Measurements from ENCODE around the gene HSF4.
A peak's percentile ranks its signal among the peaks of the same experiment; 100 is the strongest.

The HSF4 gene

DNA sequence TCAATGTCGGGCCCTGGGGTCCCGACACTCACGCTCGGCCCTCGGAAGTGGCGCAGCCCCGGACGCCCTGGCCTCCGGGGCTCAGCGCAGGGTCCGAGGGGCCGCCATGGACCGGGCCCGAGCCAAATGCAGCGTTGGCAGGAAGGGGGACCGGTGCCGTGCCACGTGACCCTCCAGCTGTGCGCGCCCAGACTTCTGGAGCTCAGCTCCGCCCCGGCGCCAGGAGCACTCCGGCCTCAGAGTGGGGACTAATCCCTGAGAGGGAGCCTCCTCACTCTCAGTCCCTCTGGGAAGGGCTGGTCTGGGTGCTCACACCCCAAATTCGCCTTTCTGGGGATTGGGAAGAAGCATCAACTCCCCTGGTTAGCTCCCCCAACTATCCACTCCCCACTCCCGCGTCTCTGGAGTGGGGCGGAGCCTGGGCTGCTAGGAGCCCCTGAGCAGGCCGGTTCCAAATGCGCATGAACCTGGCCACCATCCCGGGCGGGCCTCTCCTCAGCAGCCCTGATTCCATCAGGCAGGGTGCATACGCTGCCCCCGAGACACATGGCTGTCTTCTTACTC lies 13.6 kb upstream of the HSF4 start, which contains the start of gene B3GNT9:
Gene B3GNT9, minus strand, starts transcription at position 166 of the 564 bp plus-strand sequence. CDS start 513 bp downstream, outside the sequence.
- no peak for DNase-seq

DNA sequence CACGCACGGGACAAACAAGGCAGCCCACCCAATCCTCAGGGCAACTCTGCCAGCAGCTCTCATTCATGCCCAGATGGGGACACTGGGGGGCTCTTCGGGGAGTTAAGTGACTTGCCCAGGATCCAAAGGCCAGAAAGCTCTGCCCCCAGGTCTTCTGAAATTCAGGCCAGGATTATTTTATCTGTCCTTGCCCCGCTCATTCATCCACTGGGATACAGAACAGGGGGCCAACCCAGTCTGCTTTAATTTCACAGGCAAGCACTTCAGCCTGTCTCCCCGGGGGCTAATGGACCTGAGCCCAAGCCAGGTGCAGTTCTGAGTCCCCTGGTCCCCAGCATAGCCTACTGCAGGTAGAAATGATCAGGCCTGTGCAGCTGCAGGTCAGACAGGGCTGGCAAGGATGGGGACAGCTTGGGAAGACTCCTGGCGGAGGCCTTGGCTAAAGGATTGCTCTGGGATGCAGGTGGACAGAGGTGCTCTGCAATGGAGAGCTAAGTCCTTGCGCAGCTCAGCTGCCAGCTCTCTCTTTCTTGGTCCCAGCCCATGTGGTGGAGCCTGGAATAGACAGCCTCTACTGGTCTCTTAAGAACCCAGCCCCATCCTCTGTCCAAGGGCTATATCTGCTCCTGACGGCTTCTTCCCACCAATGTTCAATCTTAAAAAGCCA lies 13.0 kb upstream of the HSF4 start:
- no peak for DNase-seq

DNA sequence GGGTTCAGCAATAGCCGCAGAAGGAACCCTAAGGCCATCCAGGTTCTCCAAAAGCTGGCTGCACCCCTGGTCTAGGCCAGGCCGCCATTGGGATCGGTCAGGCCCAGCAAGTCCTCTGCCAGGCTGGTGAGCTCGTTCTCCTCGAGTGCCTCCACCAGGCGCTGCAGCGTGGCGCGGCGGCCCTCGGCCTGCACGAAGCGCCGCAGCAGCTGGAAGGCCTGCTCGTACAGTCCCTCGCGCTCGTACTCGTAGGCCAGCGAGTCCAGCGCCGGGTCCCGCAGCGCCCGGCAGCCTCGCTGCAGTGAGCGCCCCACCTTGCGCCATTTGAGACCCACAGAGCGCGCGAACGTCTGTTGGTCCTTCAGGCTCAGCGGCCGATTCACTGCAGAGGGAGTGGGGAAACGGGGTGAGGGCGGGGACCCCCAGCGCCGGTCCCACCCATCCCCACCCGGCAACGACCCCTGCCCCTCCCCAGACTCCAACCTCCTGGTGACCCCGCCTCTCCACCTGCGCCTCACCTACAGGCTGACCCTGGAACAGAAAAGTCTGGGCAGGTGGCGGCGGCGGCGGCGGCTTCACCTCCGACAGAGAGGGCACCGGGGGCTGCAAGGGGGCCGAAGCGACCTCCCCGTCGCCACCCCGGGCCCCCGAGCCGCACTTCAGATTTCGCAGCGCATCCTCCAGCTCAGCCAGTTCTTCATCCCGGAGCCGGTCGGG lies 9.8 kb upstream of the HSF4 start:
- DNase-seq, result no peak

DNA sequence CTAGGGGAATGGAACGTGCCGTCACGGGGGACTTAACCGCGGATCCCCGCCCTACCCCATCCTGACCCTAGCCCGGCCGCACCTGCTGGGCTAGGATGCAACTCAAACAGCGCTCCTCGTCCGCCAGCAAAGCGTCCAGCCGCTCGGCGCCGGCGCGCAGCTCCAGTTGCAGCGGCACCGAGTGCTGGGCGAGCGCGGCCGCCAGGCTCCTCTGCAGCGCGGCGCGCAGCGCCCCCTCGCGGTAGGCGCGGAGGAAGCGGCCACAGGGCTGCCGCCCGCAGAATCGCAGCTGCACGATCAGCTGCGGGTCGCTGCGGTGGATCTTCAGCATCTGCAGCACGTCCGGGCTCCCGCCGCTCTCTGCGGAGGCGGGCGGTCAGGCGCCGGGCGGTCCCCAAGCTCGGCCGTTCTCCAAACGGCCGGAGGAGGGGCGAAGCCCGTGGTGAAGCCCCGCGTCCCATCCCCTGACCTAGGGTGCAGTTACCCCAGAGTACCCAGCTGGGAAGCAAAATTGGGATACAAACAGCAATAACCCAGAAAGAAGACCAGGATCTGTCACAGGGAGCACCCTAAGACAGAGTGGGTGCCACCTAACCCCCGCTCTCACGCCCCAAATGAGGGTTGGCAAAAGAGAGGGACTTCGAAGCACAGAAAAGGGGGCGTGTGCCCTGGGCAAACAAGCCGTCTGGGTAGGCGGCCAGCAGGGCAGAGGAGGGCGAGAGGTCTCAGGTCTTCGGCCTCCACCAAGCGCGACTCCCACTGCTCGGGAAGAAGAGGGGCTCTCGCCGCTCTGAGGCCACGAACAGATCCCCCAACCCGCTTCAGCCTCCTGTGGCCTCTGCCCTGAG lies 9.0 kb upstream of the HSF4 start:
- DNase-seq, result peak; percentile 72

DNA sequence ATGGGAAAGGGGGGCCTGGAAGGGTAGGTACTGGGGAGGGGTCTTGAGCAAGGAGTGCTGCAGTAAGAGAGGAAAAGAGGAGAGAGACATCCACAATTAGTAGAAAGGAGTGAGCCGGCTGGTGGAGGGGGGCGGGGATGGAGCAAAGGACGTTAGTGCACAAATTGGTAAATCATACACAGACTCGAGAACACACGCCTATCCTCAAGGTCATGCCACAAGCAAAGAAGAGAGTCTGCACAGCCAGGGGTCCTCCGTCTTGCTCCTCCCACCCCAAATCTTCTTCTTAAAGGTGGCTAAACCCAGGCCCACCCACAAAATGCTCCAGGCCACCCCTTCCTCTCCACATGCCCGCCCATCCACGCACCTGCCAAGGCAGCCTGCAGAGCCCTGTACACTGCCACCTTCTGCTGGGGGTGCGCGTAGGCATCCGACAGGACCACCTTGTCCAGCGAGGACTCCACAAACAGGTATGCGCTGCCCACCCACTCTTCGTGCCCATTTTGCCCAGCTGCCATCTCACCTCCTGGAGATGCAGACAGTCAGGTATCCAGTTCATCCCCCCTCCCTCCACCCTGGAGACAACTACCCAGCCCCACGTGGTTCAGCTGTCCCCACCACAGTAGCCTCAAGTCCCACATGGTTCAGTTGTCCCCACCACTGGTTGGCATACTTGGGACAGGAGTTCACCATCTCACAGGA lies 8.3 kb upstream of the HSF4 start:
- no peak for DNase-seq

DNA sequence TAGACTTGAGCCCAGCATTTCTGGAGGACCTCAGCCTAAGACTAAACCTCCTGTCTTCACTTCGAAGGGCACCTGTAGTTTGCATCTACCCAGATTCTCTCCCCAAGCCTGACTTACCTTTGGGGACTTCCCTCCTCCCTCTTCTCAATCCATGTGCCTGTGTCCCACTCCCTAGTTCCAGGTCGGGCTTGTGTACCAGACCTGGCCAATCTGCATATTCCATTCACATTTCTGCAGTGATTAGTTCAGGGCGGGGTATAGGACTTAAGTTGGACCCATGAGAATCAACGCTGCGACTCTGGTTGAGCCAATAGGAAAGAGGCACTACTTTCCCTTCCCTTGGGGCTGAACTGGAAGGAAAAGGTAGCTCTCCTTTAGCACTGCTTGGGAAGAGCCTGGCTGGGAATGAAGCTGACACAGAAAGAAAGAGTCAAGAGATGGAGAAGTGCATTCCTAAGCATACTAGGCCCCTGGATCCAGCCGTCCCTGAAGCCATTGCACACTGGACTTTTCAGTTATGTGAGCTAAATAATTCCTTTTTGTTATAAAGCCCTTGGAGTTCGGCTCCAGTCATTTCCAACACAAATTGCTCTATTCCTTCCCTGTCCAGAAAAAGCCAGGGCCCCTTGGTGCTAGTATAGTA lies 7.3 kb upstream of the HSF4 start:
- no peak for DNase-seq

DNA sequence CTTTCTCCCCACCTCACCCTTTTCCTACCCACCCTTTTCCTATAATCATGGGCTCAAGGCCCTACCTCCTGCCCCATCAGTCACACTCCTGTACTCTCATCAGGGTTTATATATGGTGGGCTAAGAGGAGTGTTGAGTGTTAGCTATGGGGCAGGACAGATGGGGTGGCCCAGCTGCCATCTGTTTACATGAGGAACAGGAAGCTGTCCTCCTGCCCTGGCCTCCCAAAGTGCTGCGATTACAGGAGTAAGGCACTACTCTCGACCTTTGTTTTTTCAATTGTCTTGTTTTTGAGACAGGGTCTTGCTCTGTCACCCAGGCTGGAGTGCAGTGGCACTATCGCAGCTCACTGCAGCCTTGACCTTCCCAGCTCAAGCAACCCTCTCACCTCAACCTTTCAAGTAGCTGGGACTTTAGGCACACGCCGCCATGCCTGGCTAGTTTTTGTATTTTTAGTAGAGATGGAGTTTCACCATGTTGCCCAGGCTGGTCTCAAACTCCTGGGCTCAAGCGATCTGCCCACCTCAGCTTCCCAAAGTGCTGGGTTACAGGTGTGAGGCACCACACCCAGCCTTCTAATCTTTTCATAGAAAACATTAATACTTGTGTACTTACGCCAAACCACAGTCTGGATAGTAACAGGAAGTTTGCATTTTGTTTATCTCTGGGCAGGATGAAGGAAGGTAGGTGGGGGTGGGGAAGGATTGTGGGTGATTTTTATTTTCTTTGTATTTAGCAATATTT lies 6.5 kb upstream of the HSF4 start:
- DNase-seq, result peak; percentile 76

DNA sequence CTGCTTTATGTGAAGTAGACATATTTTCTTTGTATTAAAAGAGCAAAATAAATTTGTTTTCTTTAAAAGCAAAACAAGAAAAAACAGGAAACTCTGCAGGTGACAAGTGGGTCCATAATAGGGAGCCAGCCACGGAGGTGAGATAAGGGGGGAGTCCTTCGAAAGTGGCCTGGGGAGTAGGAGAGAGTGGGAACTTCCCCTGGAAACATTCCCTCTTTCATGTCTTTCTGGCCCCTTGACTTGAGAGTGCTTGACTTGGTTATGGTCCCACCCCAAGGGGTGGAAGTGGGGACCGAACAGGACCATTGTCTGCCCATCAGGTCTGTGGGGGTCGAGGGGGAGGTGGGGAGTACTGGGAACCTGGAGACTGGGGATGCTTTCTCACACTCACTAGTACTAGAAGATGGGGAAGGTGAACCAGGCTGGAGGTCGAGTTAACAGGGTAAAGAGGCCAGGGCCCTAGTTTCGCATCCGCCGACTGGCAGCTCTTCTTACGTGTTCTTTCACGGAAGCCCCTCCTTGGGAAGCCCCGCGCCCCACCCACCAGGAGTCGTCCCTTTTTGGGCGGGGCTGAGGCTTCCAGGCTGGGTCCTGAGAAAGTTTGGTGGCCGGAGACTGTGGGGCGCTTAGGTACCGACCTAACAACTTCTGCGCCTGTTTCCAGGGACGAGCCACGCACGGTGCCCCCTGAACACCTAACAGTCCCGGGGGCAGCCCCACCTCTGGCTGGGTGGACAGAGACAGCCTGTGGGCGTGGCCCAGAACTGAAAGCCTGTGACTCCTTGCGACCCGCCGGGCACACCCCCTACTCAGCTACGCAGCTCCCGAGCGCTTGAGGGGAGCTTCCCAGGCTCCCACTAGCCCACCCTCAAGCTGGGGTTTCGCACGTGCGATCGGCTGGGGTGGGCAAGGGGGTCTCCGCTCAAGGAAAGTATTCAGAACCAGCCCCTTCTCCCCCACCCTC lies 5.6 kb upstream of the HSF4 start:
- DNase-seq, result peak; percentile 87

DNA sequence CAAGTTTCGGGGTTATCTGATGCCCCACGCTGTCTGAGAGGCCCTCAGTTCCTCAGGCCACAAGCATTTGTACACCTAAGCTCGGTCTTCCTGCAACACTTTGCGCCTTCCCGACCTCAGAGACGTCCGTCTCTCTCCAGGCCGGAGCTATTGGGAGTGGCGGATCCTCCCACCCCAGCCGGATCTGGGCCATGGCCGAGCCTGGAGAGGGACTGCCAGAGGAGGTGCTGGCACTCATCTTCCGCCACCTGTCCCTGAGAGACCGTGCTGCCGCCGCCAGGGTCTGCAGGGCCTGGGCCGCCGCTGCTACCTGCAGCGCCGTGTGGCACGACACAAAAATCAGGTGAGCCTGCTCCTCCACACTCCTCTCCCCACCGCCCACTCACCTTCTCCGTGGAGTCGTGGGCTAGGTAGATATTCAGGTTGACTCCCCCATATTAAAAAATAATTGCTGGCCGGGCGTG lies 2.9 kb upstream of the HSF4 start:
- no peak for DNase-seq

DNA sequence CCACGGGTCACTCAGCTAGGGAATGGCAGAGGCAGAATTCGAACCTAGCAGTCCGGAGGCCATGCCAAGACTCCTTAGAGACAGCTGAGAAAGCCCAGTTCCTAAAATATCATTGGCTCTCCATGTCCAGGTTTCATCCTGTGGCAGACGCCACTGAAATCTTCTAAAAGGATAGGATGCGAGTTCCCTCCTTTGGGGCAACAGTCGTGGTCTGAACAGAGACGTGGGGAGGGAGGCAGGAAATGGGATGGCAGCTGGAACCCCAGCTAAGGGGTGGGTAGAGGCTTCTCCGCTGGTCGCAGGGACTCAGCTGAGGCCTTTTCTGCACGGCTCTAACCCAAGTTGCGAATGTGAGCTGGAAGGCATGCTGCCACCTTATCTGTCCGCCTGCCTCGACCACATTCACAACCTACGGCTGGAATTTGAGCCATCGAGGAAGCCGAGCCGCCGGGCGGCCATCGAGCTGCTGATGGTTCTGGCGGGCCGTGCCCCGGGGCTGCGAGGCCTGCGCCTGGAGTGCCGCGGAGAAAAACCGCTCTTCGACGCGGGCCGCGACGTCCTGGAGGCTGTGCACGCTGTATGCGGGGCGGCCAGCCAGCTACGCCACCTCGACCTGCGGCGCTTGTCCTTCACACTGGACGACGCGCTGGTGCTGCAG lies 1.9 kb upstream of the HSF4 start:
- no peak for DNase-seq

DNA sequence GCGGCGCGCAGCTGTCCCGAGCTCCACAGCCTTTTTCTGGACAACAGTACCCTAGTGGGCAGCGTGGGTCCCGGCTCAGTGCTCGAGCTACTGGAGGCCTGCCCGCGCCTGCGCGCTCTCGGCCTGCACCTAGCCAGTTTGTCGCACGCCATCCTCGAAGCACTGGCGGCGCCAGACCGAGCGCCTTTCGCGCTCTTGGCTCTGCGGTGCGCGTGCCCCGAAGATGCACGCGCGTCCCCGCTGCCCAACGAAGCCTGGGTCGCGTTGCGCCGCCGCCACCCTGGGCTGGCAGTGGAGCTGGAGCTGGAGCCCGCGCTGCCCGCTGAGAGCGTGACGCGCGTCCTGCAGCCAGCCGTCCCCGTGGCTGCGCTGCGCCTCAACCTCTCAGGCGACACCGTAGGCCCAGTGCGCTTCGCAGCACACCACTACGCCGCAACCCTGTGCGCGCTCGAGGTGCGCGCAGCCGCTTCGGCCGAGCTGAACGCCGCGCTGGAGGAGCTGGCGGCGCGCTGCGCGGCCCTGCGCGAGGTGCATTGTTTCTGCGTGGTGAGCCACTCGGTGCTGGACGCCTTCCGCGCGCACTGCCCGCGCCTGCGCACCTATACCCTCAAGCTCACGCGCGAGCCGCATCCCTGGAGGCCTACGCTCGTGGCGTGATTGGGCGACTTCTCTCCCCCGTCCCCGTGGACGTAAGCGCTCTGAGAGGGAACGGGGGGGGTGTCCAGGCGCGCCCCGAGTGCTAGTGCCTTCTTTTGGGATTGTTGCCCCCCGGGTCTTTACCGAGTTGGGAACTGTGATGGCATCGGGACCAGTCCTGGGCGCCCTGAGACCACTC lies 1.2 kb upstream of the HSF4 start:
- peak; percentile 44 for DNase-seq

DNA sequence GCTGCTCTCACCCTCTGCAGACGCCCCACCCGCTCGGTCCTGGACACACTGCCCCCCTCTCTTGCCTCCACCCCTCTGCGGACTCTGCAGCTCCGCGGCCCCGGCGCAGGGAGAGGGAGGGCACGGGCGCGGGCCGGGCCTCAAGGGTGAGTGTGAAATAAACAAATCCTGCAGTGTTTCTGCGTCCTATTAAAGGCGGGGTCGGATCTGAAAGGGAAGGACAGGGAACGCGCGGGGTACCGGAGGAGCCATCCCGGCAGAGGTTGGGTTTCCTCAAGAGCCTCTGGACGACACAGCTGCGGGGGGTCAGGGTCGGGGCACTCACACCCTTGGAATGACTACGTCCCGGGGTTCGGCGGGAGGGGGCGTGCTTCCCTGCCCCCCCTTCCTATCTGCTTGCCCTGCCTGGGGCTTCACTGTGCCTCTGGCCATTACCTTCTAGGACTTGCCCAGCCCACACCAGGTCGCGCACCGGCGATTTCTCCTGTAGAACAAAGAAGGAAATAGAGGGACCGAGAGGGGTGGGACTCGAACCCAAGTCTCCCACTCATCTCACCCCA lies 466 bp upstream of the HSF4 start:
- no peak for DNase-seq

DNA sequence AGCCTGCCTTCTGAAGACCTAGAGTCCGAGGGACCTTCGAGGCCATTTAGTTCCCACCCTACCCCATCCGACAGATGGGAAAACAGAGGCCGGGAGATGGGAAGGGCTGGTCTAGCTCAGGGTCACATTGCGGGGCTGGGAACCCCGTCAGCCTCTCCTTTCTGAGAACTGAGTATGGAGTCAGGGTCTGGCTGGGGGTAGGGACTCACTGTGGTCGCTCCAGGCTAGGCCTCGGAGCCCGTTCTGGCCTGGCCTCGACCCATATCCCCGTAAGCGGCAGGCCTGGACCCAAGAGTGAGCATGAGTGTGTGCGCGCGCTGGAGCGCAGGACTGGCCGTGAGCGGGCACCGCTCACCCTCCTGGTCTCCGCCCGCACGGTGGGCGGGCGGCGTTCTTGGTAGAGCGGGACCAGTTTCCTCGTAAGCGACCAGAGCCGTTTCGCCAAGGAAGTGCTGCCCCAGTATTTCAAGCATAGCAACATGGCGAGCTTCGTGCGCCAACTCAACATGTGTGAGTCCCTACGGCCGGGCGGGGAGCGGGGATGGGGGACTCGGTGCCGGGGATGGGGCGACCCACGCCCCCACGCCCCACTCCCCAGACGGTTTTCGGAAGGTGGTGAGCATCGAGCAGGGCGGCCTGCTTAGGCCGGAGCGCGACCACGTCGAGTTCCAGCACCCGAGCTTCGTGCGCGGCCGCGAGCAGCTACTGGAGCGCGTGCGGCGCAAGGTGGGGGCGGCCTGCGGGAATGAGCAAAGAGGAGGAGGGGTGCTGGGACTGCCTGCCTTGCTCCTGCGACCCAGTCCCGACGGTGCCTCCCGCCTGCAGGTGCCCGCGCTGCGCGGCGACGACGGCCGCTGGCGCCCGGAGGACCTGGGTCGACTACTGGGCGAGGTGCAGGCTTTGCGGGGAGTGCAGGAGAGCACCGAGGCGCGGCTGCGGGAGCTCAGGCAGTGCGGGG lies 855 bp downstream of the HSF4 start:
- no peak for DNase-seq

DNA sequence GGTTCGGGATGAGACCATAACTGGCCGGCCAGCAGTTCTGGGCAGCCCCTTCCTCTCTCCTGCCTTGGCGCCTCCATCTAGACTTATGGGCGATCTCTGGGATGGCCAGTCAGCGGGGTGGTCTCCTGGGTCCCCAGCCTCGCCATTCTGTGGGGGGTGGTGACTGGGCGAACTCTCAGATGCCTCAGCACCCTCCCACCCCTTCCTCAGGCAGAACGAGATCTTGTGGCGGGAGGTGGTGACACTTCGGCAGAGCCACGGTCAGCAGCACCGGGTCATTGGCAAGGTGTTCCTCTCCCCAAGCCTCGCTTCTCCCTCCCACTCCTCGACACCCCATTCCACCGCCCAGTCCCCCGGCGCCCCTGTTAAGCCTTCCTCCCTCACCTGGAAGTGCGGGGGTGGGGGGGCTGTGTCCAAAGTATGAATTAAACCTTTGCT lies 1.6 kb downstream of the HSF4 start:
- no peak for DNase-seq

DNA sequence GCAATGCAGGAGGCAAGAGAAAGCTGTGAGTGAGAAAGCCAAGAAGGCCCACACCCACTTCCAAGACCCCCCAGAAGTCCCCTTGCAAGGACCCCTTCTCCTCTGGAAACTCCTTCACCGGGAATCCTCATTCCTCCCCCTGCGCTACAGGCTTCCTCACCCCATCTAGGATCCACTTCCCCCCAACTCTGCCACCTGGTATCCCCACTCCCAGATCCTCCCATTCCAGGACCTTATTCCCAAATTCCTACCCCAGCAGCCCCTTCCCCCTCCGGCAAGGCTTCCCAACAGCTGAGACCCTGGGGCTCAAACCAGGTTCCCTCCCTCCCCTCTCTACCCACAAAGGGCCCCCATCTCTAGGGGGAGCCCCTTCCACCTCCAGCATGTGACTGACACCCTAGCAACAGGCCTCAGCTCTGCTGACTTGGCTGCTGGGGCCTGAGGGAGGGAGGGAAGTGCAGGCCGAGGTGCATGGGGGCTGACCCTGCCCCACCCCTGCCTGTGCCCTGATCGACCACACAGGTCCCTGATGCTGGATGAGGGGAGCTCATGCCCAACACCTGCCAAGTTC lies 2.1 kb downstream of the HSF4 start:
- DNase-seq, result no peak

DNA sequence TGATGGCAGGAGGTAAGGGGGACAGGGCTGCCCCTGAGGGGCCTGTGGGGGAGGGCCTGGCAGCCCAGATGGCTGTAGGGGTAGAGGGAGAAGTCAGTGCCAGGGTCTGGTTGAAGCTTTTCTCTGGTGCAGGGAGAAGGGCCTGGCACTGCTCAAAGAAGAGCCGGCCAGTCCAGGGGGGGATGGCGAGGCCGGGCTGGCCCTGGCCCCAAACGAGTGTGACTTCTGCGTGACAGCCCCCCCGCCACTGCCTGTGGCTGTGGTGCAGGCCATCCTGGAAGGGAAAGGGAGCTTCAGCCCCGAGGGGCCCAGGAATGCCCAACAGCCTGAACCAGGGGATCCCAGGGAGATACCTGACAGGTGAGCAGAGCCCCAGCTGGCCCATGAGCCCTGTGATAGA lies 3.0 kb downstream of the HSF4 start:
- DNase-seq, result no peak

Measured in CD4-positive, alpha-beta T cell treated with Interleukin-4 for 4 hours (primary cell).